GM19099 (cell line): Measurements from ENCODE around the gene CA5A.

Experiments used
- POLR2A ChIP-seq: IDR thresholded peaks from 3 replicates; pipeline ENCODE4 v1.6.1; 2011; ENCODE audit warnings: low read depth; ENCODE audit not compliant: insufficient read length; ENCODE audit errors: extremely low read depth

CA5A gene

DNA sequence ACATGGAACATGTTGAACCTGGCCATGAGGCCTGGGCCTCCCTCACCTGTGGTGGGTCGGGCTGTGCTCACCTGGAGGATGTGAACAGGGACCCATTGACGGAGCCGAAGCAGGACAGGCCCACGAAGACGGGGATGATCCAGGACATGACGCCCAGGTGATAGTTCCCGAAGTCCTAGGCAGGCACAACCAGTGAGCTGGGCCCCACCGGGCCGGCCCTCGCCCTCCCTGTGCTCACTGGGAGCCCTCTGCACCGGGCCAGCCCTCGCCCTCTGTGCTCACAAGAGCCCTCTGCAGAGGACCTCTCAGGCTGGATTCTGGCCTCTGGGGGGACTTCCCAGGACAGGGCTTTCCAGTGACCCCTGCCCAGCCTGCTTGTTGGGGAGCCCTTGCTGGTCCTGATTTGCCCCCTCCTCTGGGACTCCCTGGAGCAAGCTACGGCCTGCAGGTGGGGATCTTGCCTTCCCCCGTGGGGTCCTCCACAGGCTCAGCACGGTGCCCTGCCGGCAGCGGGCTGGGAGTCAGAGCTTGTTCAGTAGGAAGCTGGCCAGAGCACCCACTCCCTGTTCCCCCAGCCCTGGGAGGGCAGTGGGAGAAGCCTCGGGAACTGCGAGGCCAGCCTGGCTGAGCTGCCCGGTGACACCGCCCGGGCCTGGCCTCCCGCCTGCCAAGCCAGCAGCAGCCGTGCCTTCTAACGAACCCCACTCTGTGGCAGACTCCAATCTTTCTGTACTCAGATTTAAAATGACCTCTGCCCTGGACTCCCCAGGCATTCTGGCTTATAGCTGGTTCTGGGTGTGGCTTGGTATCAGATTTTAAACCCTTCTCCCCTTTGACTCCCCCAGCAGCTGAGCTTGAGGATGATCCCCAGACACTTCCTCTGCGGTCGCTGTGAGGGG, 97.4 kb downstream of the CA5A start:
- no peak for TF ChIP-seq POLR2A
